Retinal pigment epithelial cell (primary cell): Measurements from ENCODE around the gene ZNF618.

Experiments used
- DNase-seq: peaks from one replicate; pipeline ENCODE4 v3.0.0-alpha.2; 2010; ENCODE audit warnings: low read depth
- H3K4me3 ChIP-seq: 2 replicates; pipeline ENCODE4 v1.5.1; 2011; ENCODE audit warnings: mild to moderate bottlenecking, low read length, control low read depth, moderate library complexity
- CTCF ChIP-seq: conservative IDR thresholded peaks from 2 replicates; pipeline ENCODE4 v1.5.1; 2011; ENCODE audit warnings: low read depth, low read length, control low read depth, inconsistent platforms

The ZNF618 gene

GRCh38 chr9:114014044-114014443 lies 137.9 kb downstream of the ZNF618 start:
- no peak for DNase-seq
- no peak for TF ChIP-seq CTCF
- H3K4me3 ChIP-seq = no peak overlapping the region

- no peak for TF ChIP-seq CTCF
Measured at GRCh38 chr9:114015607-114016006, 139.5 kb downstream of the ZNF618 start.

GRCh38 chr9:114016101-114016500 lies 140.0 kb downstream of the ZNF618 start:
- DNase-seq = no peak
- H3K4me3 ChIP-seq = no peak overlapping the region
- no peak for TF ChIP-seq CTCF

More at GRCh38 chr9:114015607-114016006, 139.5 kb downstream of the ZNF618 start:
- no peak for DNase-seq
- no peak overlapping the region for H3K4me3 ChIP-seq

GRCh38 chr9:114016629-114017423 lies 140.7 kb downstream of the ZNF618 start:
- DNase-seq = no peak
- H3K4me3 ChIP-seq = no peak overlapping the region
- TF ChIP-seq CTCF = no peak

- H3K4me3 ChIP-seq = no peak overlapping the region
- DNase-seq = no peak
- no peak for TF ChIP-seq CTCF
Measured at GRCh38 chr9:114017741-114018715, 141.9 kb downstream of the ZNF618 start.

GRCh38 chr9:114021578-114021977 lies 145.5 kb downstream of the ZNF618 start:
- no peak for TF ChIP-seq CTCF
- DNase-seq = no peak
- H3K4me3 ChIP-seq = no peak overlapping the region
